GM18858 (cell line): ENCODE results near the gene FKRP.
"Not testable (repeated sequence)": the region's sequence is repeated elsewhere in the genome, so short reads cannot be mapped to it uniquely, and the experiment has no call there.

Experiments used
- ATAC-seq: cut with Tn5 transposase; IDR thresholded peaks from one replicate; pipeline ENCODE4 v1.9.1; 2021; ENCODE audit not compliant: unreplicated experiment

FKRP gene

DNA sequence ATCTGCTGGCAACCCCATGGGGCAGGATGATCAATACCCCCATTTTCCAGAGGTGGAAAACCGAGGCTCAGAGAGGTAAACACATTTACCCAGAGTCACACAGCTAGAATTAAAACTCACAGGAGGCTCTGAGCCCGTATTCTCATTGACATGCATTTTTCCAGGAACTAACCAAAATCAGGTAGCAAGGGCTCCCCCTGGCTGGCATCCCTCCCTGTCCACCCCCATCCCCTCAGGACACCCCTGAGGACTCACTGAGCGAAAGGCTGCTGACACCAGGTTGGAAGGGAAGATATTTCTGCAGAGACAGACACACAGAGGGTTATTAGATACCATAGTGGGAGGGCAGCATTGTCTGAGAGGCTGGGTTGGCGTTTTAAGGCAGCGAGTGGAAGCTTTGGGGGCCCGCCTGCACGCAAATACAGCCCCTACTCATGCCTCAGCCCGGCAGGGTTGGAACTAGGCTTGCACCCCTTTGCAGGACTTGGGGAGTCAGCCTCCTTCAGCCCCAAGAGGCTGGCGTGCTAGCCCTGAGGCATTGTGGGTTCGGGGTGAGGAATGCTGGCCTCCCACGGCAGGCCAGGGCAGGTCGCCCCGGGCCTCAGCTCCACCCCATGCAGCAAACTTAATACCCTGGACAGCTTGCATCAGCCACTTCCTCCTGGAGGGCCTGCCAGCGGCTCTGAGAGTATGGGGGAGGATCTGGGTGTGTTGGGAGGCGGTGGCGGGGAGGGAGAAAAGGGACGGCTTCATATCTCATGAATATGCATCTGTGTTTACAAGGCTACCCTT, 38.6 kb downstream of the FKRP start:
- no peak for ATAC-seq

- ATAC-seq, result no peak
Measured at GRCh38 chr19:46785054-46785979, 39.5 kb downstream of the FKRP start.

GRCh38 chr19:46785980-46786235, 40.1 kb downstream of the FKRP start:
- ATAC-seq, result no peak

DNA sequence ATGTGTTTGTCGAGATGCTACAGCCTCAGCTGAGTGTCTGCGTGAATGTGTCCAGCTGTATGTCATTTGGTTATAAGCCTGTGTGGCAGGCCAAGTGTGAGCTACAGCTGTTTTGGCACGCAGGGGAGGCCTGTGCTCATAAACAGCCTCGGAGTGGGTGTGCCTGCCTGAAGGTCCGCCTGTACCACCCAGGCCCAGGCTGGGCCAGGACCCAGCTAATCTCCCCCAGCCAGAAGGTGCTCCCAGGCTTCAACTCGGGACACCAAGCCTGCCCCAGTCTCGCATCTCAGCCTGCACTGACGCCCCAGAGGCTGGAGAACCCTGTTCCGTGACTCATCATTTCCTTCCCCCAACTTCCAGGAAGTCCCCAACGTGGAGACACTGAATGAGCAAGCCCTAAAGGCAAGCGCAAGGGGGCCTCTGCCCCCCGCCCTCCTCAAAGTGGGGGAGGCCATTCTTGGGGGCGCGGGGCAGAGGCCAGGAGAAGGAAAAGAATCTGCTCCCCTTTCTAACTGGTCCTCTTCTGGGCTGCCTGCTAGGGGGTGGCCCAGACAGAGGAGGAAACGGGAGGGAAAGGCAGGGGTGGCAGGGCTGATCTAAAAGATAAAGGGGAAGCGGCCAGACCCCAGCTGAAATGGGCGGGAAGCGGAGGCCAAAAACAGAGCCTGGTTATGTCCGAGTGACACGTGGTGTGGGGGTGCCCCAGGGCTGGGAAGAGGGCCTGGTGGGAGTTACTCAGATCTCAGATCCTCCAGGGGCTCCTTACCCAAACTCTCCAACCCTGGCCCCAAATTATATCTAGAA, 40.6 kb downstream of the FKRP start:
- no peak for ATAC-seq

- ATAC-seq, result no peak
Measured at GRCh38 chr19:46787040-46787330, 41.1 kb downstream of the FKRP start.

GRCh38 chr19:46787331-46788261, 41.7 kb downstream of the FKRP start:
- ATAC-seq, result no peak

GRCh38 chr19:46788262-46788967, 42.6 kb downstream of the FKRP start, which contains the start of gene SLC1A5:
Gene SLC1A5 (minus strand): TSS chr19:46788594. CDS start chr19:46787965, 629 bp downstream.
- peak; percentile 48 for ATAC-seq

- no peak for ATAC-seq
Measured at GRCh38 chr19:46788968-46789338, 43.1 kb downstream of the FKRP start.

- ATAC-seq, result no peak
Measured at GRCh38 chr19:46789371-46789770, 43.5 kb downstream of the FKRP start.

GRCh38 chr19:46791944-46792343, 46.1 kb downstream of the FKRP start:
- no peak for ATAC-seq

- ATAC-seq, result no peak
Measured at GRCh38 chr19:46797881-46798280, 52.0 kb downstream of the FKRP start.

DNA sequence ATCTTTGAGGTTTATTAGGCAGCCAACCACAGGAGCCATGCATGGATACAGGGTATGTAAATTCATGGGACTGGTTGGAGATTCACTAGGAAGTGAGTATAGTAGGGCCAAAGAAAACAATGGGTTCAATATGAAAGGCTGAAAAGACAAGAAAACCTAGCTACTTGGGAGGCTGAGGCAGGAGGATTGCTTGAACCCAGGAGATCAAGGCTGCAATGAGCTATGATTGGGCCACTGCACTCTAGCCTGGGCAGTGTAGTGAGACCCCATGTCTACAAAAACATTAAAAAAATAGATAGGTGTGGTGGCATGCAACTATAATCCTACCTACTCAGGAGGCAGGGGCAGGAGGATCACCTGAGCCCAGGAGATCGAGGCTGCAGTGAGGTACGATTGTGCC, 52.9 kb downstream of the FKRP start:
- no peak for ATAC-seq

DNA sequence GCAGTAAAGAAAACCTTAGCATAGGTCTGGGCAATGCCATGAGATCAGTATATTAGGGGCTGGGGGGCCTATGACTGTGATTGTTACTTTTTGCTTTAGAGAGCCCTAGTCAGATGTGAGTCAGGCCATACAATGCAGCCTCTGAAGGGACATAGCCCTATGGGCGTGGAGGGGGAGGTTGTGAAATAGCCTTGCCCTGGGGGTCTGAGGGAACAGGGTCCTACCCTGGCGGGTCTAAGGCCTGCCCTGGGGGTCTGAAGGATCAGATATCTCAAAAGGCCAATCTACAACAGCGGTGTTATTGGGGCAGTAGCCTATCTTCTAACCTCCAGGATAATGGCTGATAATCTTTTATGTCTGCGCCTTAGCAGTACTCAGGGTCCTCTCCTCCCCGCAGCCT, 56.3 kb downstream of the FKRP start:
- ATAC-seq, result no peak

GRCh38 chr19:46803555-46803954, 57.7 kb downstream of the FKRP start:
- no peak for ATAC-seq

- not testable (repeated sequence) for ATAC-seq
Measured at GRCh38 chr19:46804432-46804831, 58.6 kb downstream of the FKRP start.

GRCh38 chr19:46806656-46807055, 60.8 kb downstream of the FKRP start:
- ATAC-seq, result no peak
